ENCODE data around the gene NDFIP1.

- peak; percentile 63; the same call in 1 of the 2 replicates for TF ChIP-seq CTCF (conservative IDR thresholded peaks at IDR 0.05; ENCODE audit: low read depth, low read length)
- TF ChIP-seq EZH2 (IDR thresholded peaks at IDR 0.05; ENCODE audit: borderline replicate concordance, low read depth, low read length, poor library complexity, severe bottlenecking), result no peak
Observed at GRCh38 chr5:142143878-142144277, 35.3 kb downstream of the NDFIP1 start.
